Thoracic aorta (tissue), 2 donors: ENCODE measurements around the gene DYSF. TPM values are rescaled to one million over a fixed set of nuclear protein-coding genes. Genes with fewer than 3 reads are reported as not detected.
"Not testable (repeated sequence)": the region's sequence is repeated elsewhere in the genome, so short reads cannot be mapped to it uniquely, and the experiment has no call there.

Experiments
- ATAC-seq: fragments of 150-250 bp; one replicate; pipeline ENCODE4 v1.8.0; 2017; ENCODE audit warnings: low read depth; ENCODE audit not compliant: insufficient number of reproducible peaks, low FRiP score
- DNase-seq: peaks from one replicate; pipeline ENCODE4 v3.0.0-alpha.2; 2020; ENCODE audit warnings: low spot score
- H3K27ac ChIP-seq, 2 donors: fragments of 200-600 bp; sonication (generic); 1 replicate in 1 of 2; 2 replicates in 1 of 2; pipeline ENCODE4 v1.5.1; 2016; ENCODE audit warnings: mild to moderate bottlenecking in 2 of 2, moderate library complexity in 2 of 2
- H3K27me3 ChIP-seq: fragments of 200-600 bp; sonication (generic); replicated peaks from 2 replicates; pipeline ENCODE4 v1.6.0; 2016; ENCODE audit warnings: mild to moderate bottlenecking; ENCODE audit not compliant: insufficient read depth
- H3K36me3 ChIP-seq: fragments of 200-600 bp; sonication (generic); one replicate; pipeline ENCODE4 v1.5.1; 2016
- H3K4me1 ChIP-seq, 2 donors: fragments of 200-600 bp; sonication (generic); 1 replicate in 1 of 2; 2 replicates in 1 of 2; pipeline versions ENCODE4 v1.5.1 to v1.6.0; 2016; ENCODE audit warnings: low read depth in 2 of 2, mild to moderate bottlenecking in 1 of 2; ENCODE audit not compliant: control insufficient read depth in 1 of 2
- H3K4me3 ChIP-seq: fragments of 200-600 bp; sonication (generic); 2 replicates; pipeline ENCODE4 v1.5.1; 2016; ENCODE audit warnings: mild to moderate bottlenecking
- H3K9me3 ChIP-seq: fragments of 200-600 bp; sonication (generic); 2 replicates; pipeline ENCODE4 v1.5.1; 2016
- total RNA-seq, 2 donors: library from RNA; depleted of rRNA; stranded (reverse); fragments of >200 nt; gene quantifications; one replicate each; pipeline versions ENCODE4 v1.1.0 to v1.2.3, GENCODE V29; 2016
- TF ChIP-seq, protein P1 (sequence below): fragments of 200-600 bp; sonication (generic); IDR thresholded peaks from one replicate; pipeline ENCODE4 v1.5.1; 2019; ENCODE audit warnings: antibody characterized with exemption

The DYSF gene
- total RNA-seq, 2 donors from 2014 or later = 13.0 to 15.2 TPM

DNA sequence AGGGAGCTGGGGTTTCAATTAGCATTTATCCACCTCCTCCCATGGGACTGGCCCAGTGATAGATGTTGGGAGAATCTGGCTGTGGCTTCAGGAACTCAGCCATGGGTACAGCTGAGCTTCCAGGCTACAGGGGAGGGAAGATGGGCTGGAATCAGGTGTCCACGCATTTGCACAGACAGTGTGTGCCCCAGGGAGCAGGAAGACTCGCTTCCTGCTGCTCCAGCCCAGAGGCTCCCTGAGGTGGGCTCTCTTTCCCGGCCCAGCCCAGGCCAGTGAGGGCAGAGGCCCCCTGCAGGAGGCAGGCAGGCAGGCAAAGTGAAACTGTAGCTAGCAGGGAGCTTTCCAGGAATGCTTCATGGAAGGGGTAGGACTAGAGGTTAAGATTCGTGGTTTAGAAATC, 28.7 kb downstream of the DYSF start:
- DNase-seq (no peak), ATAC-seq (no peak)
- Histone ChIP-seq H3K4me3 (no peak overlapping the region), H3K27me3 (no peaks in the 10 kb centered on the region), H3K9me3 (no peaks in the 10 kb centered on the region), H3K36me3 (no peaks in the 10 kb centered on the region), H3K4me1 (no peaks in the 10 kb centered on the region), H3K27ac (no peak overlapping the region)
- TF ChIP-seq, protein P1, sequence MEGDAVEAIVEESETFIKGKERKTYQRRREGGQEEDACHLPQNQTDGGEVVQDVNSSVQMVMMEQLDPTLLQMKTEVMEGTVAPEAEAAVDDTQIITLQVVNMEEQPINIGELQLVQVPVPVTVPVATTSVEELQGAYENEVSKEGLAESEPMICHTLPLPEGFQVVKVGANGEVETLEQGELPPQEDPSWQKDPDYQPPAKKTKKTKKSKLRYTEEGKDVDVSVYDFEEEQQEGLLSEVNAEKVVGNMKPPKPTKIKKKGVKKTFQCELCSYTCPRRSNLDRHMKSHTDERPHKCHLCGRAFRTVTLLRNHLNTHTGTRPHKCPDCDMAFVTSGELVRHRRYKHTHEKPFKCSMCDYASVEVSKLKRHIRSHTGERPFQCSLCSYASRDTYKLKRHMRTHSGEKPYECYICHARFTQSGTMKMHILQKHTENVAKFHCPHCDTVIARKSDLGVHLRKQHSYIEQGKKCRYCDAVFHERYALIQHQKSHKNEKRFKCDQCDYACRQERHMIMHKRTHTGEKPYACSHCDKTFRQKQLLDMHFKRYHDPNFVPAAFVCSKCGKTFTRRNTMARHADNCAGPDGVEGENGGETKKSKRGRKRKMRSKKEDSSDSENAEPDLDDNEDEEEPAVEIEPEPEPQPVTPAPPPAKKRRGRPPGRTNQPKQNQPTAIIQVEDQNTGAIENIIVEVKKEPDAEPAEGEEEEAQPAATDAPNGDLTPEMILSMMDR = no peak

DNA sequence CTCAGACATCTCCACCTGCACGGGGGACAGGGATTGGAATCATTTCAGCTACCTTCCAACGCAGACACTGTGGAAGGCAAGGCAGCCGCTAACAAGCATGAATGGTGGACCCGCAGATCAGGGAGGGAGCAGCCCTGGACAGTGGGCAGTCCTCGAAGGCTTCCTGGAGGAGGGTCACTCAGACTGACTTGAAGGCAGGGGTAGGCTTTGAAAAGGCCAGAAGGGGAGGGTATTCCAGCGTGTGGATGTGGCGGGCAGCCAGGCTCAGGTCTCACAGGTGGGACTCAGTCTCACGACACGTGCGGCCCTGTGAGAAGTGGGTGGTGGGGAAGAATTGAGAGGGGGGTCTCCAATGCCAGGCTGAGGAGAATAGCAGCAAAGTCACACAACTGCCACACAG, 29.9 kb downstream of the DYSF start:
- H3K27me3 ChIP-seq = no peaks in the 10 kb centered on the region
- DNase-seq = no peak
- TF ChIP-seq, protein P1 = no peak
- no peak overlapping the region for H3K4me3 ChIP-seq
- H3K4me1 ChIP-seq = no peaks in the 10 kb centered on the region
- H3K9me3 ChIP-seq = no peaks in the 10 kb centered on the region
- no peak for ATAC-seq
- no peaks in the 10 kb centered on the region for H3K36me3 ChIP-seq
- no peak overlapping the region for H3K27ac ChIP-seq

DNA sequence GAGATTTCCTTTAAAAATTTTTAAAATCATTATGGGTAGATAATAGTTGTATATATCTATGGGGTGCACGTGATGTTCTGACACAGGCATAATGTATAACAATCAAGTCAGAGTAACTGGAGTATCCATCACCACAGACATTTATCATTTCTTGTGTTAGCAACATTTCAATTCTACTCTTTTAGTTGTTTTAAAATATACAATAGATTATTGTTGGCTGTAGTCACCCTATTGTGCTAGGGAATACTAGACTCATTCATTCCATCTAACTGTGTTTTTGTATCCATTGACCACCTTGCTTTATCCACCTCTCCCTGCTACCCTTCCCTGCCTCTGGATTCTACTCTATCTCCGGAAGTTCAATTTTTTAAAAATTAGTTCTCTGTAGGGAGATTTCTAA, 31.0 kb downstream of the DYSF start:
- DNase-seq (no peak), ATAC-seq (no peak)
- no peaks in the 10 kb centered on the region for H3K4me1 ChIP-seq
- no peak overlapping the region for H3K4me3 ChIP-seq
- TF ChIP-seq, protein P1 = no peak
- H3K9me3 ChIP-seq = no peaks in the 10 kb centered on the region
- H3K27me3 ChIP-seq = no peaks in the 10 kb centered on the region
- H3K27ac ChIP-seq = no peak overlapping the region
- H3K36me3 ChIP-seq = no peaks in the 10 kb centered on the region

DNA sequence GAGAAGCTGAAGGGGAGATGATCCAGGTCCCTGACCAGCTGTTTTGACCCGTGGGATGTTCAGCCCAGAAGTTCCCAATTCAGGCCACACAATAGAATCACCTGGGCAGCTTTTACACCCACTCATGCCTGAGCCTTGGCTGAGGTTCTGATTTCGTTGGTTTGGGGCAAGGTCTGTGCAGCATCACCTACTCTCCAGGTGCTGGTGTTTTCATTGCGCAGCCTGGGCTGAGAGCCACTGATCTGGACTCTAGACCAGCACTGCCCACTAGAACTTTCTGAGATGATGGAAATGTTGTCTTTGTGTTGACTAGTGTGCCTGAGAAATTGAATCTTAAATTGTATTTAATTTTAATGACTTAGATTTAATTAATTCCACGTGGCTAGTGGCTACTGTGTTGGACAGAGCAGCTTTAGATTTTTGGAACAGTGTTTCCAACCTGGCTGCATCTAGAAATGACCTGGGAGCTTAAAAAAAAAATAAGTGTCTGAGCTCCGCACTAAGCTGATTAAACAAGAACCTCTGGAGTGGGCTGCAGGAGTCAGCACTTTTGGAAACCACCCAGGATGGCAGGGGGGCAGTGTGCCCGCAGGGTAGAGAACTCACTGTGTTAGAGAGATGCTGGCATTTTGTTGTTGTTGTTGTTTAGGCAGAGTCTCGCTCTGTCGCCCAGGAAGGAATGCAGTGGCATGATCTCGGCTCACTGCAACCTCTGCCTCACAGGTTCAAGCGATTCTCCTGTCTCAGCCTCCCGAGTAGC, 33.7 kb downstream of the DYSF start:
- Histone ChIP-seq H3K36me3 (no peaks in the 10 kb centered on the region), H3K27me3 (no peaks in the 10 kb centered on the region), H3K4me3 (no peak overlapping the region), H3K4me1 (no peaks in the 10 kb centered on the region), H3K27ac (no peak overlapping the region), H3K9me3 (no peaks in the 10 kb centered on the region)
- no peak for ATAC-seq
- no peak for DNase-seq
- TF ChIP-seq, protein P1 = no peak

DNA sequence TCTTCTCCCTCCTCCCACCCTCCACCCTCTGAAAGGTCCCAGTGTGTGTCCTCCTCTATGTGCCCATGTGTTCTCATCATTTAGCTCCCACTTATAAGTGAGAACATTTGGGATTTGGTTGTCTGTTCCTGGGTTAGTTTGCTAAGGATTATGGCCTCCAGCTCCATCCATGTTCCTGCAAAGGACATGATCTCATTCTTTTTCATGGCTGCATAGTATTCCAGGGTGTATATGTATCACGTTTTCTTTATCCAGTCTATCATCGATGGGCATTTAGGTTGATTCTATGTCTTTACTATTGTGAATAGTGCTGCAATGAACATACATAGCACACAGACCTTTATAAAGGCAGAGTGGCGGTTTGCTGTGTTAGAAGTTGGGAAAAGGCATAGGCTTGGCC, 38.2 kb downstream of the DYSF start:
- H3K27ac ChIP-seq, H3K4me3 ChIP-seq, H3K9me3 ChIP-seq, H3K36me3 ChIP-seq, H3K27me3 ChIP-seq, ATAC-seq, DNase-seq, H3K4me1 ChIP-seq: not testable (repeated sequence)

DNA sequence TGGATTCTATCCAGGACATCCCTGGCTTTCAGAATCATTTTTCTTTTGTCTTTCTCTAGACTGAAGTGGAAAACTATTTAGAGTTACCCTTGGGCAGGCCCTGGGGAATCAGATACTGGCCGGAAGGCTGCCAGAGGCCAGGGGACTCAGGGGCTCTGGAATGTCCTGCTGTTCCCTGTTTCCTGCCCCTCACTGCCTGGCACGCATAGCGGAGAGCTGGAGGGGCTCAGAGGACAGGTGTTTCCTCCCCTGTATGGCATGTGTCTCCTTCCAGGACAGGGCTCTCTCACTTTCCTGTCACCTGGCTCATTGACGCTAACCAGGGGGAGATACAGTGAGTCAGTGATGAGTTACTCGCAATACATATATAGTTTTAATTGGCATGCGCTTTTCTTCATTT, 38.8 kb downstream of the DYSF start:
- no peaks in the 10 kb centered on the region for H3K27me3 ChIP-seq
- DNase-seq (no peak), ATAC-seq (no peak)
- H3K36me3 ChIP-seq = no peaks in the 10 kb centered on the region
- no peak overlapping the region for H3K4me3 ChIP-seq
- no peak overlapping the region for H3K27ac ChIP-seq
- no peaks in the 10 kb centered on the region for H3K9me3 ChIP-seq
- no peaks in the 10 kb centered on the region for H3K4me1 ChIP-seq
- TF ChIP-seq, protein P1 = no peak
